HG02870 (cell line): ENCODE measurements around the gene KCTD16.

ENCODE experiments used
- ATAC-seq: cut with Tn5 transposase; IDR thresholded peaks from one replicate; pipeline ENCODE4 v1.9.1; 2021; ENCODE audit warnings: mild to moderate bottlenecking, moderate library complexity; ENCODE audit not compliant: unreplicated experiment

KCTD16 gene

DNA sequence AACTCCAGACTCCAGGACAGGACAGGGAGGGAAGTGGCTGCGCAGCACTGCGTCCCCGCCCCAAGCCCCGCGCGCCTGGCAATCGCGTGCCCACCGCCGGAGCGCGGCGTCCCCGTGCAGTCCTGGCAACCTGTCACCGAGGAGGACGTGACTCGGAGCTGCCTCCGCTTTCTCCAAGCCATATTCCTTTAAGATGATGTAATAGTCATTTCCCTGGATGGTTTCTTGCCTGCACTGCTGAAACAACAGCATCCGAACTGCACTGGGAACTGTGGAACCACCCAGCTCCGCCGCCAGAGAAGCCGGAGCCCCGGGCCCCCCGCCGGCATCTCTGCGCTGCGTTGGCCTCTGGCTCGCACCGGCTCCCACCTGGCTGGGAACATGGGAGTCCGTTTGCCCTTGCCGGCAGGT, 34.5 kb downstream of the KCTD16 start:
- ATAC-seq, result no peak

GRCh38 chr5:144206141-144206540, 35.5 kb downstream of the KCTD16 start:
- ATAC-seq, result no peak

DNA sequence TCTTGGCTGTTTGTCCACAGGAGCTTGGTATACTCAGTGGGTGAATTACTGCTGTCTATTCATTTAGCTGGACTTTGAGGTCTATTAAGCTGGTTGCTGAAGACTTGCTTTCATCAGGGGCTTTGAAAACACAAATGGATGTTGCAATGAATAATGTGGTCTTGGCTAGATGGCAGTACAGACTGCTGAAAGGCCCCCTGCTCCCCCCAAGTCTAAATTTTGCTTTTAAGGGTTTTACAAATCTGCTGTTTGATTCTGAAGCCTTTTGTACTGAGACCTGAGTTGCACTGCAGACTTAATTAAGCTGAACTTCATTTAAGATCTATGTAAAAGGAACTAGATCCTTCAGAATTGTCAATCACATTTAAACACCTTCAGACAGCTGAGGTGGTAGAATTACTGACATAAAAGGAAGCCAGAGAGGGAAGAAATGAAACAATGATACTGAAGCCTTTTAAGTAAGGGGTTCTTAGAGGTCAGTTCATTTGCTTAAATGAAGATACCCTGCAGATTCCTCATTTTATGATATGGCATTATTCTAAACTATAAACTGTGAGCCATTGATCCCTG, 37.3 kb downstream of the KCTD16 start:
- ATAC-seq, result no peak

GRCh38 chr5:144209361-144209760, 38.7 kb downstream of the KCTD16 start:
- no peak for ATAC-seq

DNA sequence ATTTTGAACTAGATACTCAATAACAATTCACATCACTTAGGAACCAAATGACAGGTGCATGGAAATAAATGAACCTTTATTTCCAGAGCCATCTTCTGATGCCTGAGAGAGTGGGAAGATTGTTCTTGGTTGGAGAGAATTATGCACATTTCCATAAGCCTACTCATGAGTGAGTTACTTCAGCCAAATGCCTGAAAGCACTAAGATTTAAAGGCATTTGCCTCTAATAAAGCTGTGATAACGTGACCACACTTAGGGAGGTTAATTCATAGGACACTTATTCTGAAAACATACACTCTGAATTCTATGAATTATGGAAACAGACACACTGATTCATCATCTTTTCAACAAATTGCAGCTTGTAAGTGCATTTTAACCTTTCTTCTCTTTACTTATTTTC, 40.0 kb downstream of the KCTD16 start:
- ATAC-seq, result no peak

DNA sequence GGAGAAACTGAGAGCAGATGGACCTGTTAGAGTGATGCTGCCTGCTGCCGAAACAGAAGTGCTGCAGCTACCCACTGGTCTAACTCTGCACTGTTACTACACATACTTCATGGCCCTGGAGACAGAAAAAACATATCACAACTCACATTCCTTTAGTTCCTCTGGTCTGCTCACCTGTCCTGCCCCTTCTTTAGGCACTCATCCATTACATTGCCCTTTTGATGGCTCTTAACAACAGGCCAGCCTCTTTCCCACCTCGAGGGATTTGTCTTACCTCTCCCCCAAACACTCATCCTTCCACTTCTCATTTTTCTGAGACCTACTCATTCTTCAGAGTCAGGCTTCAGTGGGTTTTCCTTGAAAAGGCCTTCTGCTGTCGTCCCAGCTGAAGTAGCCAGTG, 49.2 kb downstream of the KCTD16 start:
- no peak for ATAC-seq

- no peak for ATAC-seq
Measured at GRCh38 chr5:144227363-144227999, 56.8 kb downstream of the KCTD16 start.

GRCh38 chr5:144230806-144231205, 60.1 kb downstream of the KCTD16 start:
- ATAC-seq, result no peak

GRCh38 chr5:144232285-144232684, 61.6 kb downstream of the KCTD16 start:
- no peak for ATAC-seq

DNA sequence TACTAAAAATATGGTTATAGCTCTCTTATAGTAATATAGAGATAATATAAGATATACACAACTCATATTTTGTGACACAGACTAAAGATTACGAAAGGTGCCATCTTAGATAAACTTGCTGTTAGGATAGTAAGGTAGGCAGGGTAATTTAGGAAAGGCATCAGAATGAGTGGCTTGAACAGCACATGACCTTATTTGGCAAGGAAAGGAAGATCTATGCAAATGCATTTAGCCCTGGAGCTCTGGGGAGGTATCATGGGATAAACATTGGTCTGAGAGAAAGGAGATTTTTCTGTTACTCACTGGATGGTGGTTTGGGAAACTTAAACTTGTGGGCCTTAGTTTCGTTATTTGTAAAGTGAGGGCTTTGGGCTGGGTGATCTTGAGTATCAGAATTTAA, 65.8 kb downstream of the KCTD16 start:
- no peak for ATAC-seq

GRCh38 chr5:144237851-144238250, 67.2 kb downstream of the KCTD16 start:
- no peak for ATAC-seq

DNA sequence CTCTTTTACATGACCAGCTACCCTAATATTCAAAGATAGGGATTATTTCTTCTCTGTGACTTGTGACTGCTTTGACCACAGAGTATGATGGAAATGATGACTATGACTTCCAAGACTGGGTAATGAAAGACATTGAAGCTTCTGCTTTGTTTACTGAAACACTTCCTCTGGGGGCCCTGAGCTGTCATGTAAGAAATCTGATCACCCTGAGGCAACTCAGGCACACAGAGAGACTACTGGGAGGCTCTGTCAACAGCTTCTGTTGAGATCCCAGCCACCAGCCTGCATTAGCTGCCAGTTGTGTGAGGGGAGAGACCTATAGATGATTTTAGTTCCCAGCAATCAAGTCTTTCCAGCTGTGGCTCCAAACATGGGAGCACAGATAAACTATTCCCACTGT, 76.5 kb downstream of the KCTD16 start:
- ATAC-seq, result no peak

GRCh38 chr5:144248015-144248414, 77.3 kb downstream of the KCTD16 start:
- ATAC-seq, result no peak

- no peak for ATAC-seq
Measured at GRCh38 chr5:144249755-144250464, 79.2 kb downstream of the KCTD16 start.

DNA sequence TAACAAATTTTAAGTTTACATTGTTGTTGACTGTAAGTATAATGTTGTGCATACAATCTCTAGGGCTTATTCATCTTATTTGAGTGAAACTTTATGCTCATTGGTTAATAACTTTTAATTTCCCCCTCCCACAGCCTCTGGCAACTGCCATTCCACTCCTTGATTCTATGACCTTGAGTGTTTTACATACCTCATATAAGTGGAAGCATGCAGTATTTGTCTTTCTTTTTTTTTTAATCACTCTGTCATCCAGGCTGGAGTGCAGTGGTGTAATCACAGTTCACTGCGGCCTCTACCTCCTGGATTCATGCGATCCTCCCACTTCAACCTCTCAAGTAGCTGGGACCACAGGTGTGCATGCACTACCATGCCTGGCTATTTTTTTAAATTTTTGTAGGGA, 83.9 kb downstream of the KCTD16 start:
- ATAC-seq, result no peak

DNA sequence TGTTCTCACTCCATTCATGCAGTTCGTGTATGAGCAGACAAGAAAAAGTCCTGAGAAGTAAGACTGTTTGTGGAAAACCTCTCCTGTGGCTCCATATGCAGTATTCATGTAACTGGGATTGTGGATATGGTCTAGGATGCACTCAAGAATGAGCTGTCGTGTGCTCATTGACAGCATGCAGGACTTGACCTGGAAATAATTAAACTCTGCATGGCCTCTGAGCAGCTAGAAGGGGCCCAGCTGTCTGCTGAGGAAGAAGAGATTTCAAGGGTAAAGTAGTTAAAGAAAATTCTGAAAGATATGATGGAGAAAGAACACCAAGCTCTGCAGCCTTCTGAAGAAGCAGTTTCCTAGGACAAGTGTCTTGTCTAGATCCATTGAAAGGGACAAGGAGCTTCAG, 89.4 kb downstream of the KCTD16 start:
- no peak for ATAC-seq

DNA sequence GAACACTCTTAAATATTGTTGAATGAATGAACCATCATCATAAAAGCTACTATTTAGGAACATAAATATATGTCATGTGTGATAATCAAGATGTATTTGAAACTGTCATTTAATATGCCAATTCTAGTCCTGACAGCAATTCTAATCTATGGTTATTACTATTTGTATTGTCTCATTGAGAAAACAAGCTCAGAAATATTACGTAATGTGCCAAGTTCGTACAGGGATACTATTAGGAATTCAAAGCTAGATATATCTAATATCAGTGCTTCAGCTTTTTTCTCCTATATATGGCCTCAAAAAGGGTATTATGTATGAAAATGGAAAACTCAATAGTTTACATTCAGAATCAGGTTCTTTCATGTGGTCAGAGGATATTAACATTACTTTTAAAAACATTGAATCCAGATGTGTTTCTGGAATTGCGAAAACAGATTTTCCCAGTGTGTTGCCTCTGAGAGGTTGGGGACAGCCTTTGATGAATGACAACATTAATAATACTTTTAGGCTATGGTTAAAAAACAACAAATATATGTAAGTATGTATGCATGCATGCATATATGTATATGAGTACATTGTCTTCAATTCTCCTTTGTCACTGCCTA, 95.1 kb downstream of the KCTD16 start:
- ATAC-seq, result no peak

- no peak for ATAC-seq
Measured at GRCh38 chr5:144267961-144268513, 97.4 kb downstream of the KCTD16 start.

- ATAC-seq, result no peak
Measured at GRCh38 chr5:144273232-144274027, 102.8 kb downstream of the KCTD16 start.

DNA sequence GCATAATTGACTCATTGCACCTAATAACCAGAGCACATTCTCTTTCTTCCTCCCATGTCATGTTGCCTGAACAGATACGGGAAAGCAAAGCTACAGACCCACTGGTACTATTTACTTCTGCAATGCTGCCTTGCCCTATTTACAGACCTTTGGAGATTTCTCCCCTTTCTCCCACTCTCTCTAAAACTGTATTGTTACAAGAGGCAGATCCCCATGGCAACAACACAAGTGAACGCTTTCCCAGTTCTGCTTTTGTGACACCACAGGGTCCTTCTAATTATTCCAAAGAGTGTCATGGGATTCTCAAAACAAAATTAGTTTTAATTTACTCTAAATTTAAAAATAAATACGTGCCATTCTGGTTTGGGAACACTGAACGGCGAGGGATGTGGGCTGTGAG, 104.7 kb downstream of the KCTD16 start:
- no peak for ATAC-seq
